DOHH2 (cell line): ENCODE data around the gene LZTR1.
"Not testable (repeated sequence)": the region's sequence is repeated elsewhere in the genome, so short reads cannot be mapped to it uniquely, and the experiment has no call there.

Experiments
- CTCF ChIP-seq: fragments of 200-600 bp; sonication (generic); IDR thresholded peaks from one replicate; pipeline ENCODE4 v1.5.1; 2014; ENCODE audit warnings: antibody characterized with exemption, mild to moderate bottlenecking, low read depth, low read length; ENCODE audit not compliant: poor library complexity, severe bottlenecking
- EZH2phosphoT487 ChIP-seq: fragments of 200-600 bp; sonication (generic); IDR thresholded peaks from 2 replicates; pipeline ENCODE4 v1.6.1; 2017; ENCODE audit warnings: borderline replicate concordance, mild to moderate bottlenecking, antibody characterized with exemption, low read length, moderate library complexity, mixed read lengths

GRCh38 chr22:20939457-20940185 lies 42.5 kb upstream of the LZTR1 start:
- TF ChIP-seq CTCF, EZH2phosphoT487: not testable (repeated sequence)
